HG02884 (cell line): ENCODE data around the gene PICALM.
"Not testable (repeated sequence)": the region's sequence is repeated elsewhere in the genome, so short reads cannot be mapped to it uniquely, and the experiment has no call there.

Source experiments
- ATAC-seq: cut with Tn5 transposase; IDR thresholded peaks from one replicate; pipeline ENCODE4 v1.9.1; 2021; ENCODE audit warnings: mild to moderate bottlenecking, moderate library complexity; ENCODE audit not compliant: unreplicated experiment

PICALM gene

DNA sequence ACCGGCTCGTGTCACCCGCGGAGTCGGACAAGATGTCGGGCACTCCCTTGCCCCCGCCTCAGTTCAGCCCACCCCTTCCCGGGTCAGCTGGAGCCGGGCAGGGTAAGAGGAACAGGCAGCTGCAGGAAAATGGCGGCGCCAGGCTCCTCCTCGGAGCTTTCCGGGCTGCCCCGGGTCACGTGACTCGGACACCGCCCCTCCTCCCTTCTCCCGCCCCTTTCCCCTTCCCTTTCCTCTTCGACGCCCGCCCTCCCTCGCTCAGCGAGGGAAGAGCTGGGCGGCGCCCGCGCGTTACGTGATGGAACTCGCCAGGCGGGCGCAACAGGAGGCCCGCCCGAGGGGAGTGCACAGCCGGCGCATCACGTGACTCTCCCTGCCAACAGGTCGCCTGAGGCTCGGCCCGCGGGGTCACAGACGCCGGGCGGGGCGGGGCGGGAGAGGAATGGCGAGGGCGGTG, at the start of gene PICALM:
PICALM (minus strand) TSS at position 134 of the 457 bp plus-strand sequence. CDS start 304 bp downstream, outside the sequence.
- peak; percentile 78 for ATAC-seq

DNA sequence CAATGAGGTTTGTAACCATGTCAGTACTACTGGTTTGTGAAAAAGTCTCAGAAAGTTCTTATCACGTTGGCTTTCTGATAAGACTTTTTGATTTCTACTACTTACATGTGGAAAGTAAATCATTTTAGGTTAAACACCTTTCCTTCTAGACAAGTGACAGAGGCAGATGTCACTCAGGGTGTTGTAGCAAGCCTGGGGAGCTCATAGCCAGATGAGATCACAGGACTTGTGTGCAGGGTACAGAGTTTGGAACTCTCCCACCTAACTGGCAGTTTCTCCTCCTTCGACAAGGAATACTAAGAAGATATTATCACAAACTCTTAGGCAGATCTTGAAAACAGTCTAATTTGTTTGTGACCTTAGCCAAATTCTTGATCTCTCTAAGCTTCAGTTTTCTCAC, 49.4 kb upstream of the PICALM start:
- ATAC-seq: no peak

DNA sequence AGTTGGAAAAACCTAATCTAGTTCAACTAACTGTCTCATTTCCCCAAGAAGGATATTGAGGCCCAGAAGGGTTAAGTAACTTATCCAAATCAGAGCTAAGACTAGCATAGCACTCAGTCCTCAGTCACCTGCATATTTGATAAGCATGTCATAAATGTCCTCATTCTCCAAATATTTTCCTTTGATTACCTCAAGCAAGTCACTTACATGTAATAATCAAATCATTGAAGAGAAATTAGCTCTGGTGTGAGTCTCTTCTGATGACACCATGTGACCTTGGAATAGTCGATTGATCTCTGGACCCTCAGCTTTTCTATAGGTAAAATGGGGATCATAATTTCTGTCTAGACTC, 48.8 kb upstream of the PICALM start:
- ATAC-seq: no peak

DNA sequence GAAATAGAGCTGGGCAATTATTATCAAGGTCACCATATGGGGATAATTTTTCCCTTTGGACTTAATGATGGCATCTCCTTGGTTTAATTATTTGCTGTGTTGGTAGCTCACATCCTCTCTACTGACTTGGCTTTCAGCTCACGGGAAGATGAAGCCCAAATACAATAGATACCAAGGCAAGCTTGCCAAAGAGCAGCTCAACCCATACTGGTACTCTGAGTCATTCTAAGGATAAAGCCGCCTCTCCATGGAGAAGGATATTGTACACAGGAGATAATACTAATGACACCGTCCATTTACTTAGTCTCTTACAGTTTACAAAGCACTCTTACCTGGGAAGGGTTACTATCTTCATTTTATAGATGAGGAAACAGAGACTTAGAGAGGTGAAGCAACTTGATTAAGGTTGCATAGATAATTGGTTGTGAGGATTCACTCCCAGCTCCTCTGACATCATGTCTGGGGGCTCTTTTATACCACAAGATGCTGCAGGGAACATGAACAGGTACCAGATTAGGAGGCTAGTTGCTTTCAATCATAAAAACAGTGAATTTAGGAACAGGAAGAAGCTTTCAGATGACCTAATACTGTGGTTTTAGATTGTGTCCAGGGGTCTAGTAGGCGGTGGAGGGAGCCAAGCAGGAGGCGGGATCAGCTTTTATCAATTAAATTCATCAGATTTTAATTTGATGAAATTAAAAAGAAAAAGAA, 48.3 kb upstream of the PICALM start:
- ATAC-seq: no peak

DNA sequence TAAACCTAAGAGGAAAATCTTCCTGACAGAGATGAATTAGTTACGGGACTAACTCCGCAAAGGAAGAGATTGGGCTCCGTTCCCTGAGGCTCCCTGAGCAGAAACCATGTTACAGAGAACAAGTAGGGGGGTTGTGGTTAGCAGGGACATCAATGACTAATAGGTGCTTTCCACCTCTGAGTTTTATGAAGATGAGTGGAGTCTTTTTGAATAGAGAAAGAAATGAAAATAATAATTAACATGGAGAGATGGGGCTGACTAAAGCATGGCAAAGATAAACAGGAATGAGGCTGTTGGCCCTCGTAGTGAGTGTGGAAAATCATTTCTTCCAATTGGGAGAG, 47.5 kb upstream of the PICALM start:
- ATAC-seq: peak; percentile 97

DNA sequence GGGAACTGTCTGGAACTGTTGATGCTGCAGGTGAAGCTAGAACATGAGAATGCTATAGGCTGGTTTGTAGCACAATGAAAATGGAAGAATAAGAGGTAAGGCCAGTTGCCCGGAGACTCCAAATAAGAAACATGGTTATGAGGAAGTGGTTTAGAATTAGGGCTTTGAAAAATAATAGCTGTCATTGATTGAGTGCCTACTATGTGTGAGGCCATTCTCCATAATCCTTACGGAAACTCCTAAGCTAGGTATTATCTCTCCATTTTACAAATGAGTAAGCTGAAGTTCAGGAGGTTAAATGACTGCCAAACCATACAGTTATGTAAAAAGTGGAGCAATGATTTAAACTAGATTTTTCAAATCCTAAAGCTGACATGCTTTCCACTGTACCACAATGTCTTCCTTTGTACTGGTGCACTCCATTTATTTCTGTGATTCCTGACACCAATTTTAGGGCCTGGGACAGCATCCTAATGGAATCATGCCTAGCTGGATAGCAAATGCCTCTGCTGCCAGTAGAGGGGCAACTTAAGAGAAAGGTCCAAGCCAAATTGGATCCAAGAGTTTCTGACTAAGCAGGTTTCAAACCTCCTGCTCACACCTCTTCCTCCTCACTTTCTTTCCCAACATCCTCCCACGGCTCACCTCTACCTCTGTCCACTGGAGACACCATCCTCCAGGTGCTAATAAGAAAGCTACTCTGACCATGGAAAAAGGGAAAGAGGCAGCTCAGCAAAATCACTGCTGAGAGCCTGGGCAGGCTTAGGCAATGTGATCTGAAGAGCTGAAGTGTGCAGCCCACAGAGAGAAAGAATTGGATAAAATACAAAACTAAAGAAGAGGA, 46.9 kb upstream of the PICALM start:
- ATAC-seq: peak; percentile 39

- ATAC-seq: no peak
Observed at GRCh38 chr11:86108890-86109638, 40.2 kb upstream of the PICALM start.

- no peak for ATAC-seq
Observed at GRCh38 chr11:86108191-86108590, 39.3 kb upstream of the PICALM start.

DNA sequence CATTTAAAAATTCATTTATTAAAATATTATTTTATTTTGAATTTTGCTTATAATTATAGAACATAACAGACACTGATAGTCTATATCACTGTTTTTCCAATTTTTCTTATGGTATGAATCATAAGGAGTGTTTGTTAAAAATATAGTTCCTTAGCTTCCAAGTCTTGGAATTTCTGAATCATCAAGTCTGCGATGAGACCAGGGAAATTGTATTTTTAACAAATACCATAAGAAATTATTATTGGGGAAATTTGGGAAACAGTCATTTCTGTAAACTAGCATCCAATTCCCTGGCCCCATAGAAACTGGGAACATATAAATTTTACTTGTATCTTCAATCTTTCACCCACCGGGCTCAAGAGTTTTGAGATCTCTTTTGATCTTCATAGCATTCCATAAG, 38.0 kb upstream of the PICALM start:
- no peak for ATAC-seq

DNA sequence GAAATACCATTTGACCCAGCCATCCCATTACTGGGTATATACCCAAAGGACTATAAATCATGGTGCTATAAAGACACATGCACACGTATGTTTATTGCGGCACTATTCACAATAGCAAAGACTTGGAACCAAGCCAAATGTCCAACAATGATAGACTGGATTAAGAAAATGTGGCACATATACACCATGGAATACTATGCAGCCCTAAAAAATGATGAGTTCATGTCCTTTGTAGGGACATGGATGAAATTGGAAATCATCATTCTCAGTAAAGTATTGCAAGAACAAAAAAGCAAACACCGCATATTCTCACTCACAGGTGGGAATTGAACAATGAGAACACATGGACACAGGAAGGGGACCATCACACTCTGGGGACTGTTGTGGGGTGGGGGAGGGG, 37.1 kb upstream of the PICALM start:
- ATAC-seq: not testable (repeated sequence)

GRCh38 chr11:86105601-86106000, 36.7 kb upstream of the PICALM start:
- ATAC-seq: not testable (repeated sequence)

DNA sequence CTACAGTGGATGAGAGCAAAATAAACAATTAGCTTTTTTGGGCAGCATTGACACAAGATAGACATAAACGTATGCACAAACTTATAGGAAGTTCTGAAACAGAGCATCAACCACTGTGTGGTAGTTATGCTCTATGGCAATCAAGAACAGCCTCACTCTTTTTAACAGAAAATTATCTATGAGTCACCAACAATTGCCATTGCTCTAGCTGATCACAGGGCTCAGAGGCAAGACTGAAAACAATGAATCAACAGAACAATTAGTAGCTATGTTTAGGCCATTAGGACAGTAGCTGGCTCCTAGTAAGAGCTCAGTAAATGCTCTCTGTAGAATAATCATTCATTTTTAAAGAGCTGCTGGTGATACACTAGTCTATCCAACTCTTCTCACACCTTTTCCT, 34.9 kb upstream of the PICALM start:
- ATAC-seq: no peak

DNA sequence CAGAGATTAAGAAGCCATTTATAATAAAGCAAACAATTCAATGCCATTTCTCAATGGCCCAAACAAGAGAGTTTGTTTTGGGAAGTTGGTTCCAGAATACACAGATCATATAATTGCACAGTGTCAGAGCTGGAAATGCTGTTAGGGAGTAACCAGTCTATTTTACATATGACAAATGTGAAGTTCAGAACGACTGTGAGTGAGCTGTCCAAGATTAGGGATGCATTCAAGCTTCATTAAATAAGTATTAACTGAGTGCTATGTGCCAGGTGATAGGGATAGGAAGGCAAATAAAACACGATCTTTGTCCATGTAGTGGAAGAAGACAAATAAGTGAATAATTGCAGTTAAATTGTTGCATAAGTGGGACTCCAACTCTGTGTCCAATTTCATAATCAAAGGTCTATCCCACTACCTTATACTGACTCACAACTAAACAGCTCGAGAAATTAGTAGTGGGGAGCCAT, 33.1 kb upstream of the PICALM start:
- ATAC-seq: no peak

GRCh38 chr11:86101493-86101892, 32.6 kb upstream of the PICALM start:
- no peak for ATAC-seq

GRCh38 chr11:86099874-86100273, 31.0 kb upstream of the PICALM start:
- ATAC-seq: no peak

DNA sequence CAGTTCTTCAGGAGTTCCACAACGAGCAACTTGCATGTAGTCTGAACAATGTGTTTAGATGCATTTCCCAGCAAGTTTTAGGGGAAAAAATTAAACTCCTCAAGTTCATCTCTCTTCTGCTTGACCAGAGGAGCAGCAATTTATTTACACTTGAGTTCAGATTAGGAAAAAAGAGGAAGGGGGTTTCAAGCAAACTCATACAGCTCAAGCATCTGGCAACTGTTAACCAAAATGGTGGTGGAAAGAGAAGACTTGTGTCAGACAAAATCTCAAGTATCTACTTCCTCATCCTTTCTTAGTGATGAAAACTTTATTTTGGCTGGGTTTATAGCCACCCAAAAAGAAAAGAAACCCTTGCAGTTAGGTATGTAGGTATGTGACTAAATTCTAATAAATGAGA, 29.1 kb upstream of the PICALM start:
- no peak for ATAC-seq

- no peak for ATAC-seq
Observed at GRCh38 chr11:86091566-86091965, 22.7 kb upstream of the PICALM start.

- no peak for ATAC-seq
Observed at GRCh38 chr11:86091086-86091485, 22.2 kb upstream of the PICALM start.

GRCh38 chr11:86089659-86090058, 20.8 kb upstream of the PICALM start:
- no peak for ATAC-seq

DNA sequence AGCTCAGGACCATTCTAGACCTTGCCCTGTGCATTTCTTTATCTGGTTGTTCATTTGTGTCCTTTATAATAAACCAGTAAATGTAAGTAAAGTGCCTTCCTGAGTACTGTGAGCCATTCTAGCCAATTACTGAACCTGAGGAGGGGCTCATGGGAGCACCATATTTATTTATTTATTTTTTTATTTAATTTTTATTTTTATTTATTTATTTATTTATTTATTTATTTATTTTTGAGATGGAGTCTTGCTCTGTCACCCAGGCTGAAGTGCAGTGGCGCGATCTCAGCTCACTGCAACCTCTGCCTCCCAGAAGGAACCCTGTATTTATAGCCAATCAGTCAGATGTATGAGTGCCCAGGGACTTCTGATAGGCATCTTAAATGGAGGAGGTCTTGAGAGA, 18.8 kb upstream of the PICALM start:
- ATAC-seq: not testable (repeated sequence)

GRCh38 chr11:86087256-86087655, 18.4 kb upstream of the PICALM start:
- ATAC-seq: no peak
